HG03432 (cell line): ENCODE measurements around the gene LEPROT.
A peak's percentile ranks its signal among the peaks of the same experiment; 100 is the strongest.
"Not testable (repeated sequence)": the region's sequence is repeated elsewhere in the genome, so short reads cannot be mapped to it uniquely, and the experiment has no call there.

ENCODE experiments used
- ATAC-seq: cut with Tn5 transposase; IDR thresholded peaks from one replicate; pipeline ENCODE4 v1.9.1; 2021; ENCODE audit warnings: mild to moderate bottlenecking, moderate library complexity; ENCODE audit not compliant: unreplicated experiment

Gene LEPROT

DNA sequence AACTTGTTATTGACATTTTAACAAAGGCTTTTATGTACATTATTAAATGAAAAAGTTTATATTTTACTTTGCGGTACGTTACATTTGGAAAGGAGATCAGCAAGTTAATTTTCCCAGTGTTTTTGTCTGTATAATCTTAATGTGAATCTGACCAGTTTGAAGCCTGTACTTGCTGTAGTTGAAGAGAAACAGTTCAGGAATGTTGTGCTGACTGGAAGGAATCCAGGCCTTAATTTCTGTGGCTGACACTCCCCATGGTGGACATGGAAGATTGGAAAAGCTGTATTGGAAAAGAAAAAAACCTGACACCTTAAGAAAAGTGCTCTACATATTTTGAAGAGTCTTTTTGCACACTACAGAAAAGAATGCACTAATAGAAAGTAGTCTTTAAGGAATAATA is 15.5 kb downstream of the LEPROT start:
- no peak for ATAC-seq

DNA sequence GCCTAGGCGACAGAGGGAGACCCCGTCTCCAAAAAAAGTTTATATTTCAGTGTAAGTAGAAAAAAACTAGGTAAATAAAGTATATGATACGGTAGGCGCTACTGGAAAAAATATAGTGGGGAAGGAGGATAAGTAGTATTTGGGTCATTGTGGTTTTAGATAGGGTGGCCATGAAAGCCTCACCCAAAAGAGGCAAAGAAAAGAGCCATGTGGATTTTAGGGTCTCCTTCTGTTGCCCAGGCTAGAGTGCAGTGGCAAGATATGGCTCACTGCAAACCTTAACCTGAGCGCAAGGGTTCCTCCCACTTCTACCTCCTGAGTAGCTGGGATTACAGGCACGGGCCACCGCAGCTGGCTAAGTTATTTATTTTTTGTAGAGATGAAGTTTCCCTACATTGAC is 17.1 kb downstream of the LEPROT start:
- no peak for ATAC-seq

DNA sequence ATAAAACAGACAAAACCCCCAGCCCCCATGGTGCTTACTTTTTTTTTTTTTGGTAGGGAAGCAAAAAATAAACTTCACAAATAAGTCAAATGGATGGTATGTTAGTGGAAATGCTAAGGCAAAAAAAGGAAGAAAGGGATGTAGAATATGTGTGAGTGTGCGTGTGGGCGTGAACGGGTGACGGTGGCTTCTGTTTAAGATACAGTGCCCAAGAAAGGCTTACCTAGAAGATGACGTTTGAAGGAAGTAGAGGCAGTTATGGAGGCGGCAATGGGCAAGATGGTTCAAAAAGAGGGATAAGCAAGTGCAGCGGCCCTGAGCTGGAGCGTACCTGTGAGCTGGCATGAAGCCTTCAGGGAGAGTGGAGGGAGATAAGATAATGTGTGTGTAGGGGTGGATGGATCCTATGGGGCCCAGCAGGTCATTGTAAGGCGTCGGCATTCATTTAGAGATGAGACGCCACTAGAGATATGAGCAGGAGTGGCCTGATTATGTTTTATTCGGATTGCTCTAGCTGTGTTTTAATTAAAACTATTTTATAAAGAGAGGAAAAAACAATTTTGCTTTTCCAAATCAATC is 19.9 kb downstream of the LEPROT start:
- ATAC-seq = no peak

DNA sequence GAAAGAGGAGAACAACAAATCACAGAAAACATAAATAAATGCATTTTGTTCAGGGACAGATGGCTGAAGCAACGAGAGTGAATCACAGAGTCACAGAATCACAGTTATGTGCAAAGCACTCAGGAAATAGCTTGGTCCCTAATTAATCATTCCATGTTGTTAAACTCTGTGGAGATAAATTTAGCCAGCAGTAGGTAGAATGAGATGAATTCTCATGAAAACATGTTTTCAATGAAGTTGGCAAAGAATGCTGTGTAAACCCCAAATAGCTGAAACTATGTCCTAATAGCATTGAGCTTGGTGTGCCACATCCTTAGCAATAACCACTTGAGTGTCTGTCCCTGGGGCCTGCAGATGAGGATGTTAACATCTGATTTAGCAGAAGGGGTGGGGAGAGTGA is 20.4 kb downstream of the LEPROT start:
- ATAC-seq = no peak

DNA sequence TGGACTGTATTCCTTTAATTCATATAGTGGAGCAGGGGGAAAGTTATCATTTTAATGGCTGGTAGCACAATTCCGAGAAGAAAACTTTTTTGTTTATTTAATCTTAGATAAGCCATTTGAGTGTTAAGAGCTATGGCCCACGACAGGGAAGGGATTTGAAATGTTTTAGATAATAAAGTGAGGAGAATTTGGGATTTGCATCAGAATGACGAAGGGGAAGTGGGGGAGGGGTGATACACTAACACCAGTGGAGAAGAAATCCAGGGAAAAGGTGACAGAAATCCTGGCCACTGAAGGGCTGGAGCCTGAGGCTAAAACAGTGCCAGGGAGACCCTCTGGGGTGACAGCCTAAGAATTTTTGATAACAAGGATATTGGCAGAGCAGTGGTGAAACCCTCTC is 21.0 kb downstream of the LEPROT start:
- ATAC-seq = no peak

DNA sequence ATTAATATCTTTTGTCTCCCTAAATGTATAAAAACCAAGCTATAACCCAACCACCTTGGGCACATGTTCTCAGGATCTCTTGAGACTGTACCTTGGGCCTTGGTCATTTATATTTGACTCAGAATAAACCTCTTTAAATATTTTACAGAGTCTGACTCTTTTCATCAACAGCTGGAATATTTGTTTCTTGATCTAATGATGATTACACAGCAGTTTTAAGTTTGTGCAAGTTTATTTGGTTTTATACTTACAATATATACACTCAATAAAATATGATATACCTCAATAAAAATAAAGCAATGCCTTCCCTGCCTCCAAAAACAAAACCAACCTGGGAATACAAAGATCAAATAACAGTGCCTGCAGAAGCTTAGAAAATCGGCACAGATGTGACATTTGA is 22.0 kb downstream of the LEPROT start:
- ATAC-seq = no peak

DNA sequence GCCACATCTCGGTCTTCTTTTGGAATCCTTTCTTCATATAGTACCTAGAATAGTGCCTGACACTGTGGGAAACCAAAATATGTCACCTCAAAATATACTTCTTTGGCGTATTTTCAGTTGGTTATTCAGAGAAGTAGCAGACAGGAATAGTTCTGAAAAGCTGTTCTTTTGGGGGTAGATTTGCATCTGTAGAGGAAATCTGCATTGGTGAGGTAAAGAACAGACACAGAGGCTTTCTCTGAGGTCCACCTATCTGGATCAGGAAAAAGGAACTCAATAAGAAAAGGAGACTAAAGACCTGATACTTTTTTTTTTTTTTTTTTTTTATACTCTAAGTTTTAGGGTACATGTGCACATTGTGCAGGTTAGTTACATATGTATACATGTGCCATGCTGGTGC is 23.2 kb downstream of the LEPROT start:
- no peak for ATAC-seq

DNA sequence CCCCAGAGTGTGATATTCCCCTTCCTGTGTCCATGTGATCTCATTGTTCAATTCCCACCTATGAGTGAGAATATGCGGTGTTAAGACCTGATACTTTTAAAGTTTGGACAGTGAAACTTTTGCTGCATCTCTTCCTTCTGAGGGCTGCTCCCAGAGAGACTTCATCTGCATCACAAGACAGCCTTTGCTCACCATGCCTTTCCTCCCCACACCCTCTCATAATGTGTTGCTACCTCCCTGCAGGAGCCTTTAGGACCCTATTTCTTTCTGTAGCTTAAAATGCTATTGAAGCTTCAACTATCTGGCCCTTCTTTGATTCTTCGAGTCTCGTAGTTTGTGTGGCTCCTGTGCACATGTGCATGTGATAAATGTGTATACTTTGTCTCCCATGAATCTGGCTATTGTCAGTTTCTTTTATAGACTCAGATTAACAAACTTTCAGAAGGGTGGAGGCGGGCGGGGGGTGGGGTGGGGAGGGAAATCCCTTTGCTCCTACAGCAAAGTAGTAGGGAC is 23.7 kb downstream of the LEPROT start:
- ATAC-seq = no peak

DNA sequence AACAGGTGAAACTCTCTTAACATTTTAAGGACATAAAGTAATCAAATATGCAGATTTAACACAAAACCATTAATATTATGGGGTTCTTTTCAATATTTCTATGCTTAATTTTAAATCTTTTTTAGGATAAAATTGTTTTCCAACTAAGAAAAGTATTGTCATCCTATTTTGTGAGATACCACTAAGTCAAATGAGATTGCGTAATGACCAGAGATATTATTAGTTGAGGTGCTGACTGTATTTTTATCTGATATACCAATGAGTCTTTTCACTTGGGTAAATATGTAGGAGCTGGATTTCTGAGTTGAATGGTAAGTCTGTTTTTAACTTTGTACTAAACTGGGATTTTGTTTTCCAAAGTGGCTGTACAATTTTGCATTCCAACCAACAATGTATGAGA is 25.4 kb downstream of the LEPROT start:
- ATAC-seq = no peak

DNA sequence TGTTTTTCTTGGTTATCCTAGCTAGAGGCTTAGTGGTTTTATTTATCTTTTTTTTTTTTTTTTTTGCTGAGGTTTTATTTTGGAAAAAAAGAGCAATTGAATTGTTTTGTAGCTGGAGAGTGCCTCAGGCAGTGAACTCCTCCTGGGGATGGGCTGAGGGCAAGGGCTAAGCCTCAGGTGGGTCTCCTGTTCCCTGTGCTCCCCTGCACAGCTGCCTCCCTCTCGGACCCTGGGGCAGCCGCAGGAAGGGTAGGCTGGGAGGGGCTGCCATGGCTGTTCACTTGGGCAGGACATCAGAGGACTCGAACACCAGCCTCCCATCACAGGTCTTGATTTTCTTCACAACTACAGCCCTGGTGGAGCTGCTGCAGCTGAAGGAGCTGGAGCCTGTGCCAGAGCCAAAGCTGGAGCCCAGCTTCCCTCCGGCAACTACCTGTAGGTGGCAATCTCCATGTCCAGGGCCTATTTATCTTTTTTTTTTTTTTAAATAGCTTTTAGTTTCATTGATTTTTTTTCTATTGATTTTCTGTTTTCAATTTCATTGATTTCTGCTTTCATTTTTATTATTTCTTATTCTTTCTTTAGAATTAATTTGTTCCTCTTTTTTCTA is 28.9 kb downstream of the LEPROT start:
- no peak for ATAC-seq

DNA sequence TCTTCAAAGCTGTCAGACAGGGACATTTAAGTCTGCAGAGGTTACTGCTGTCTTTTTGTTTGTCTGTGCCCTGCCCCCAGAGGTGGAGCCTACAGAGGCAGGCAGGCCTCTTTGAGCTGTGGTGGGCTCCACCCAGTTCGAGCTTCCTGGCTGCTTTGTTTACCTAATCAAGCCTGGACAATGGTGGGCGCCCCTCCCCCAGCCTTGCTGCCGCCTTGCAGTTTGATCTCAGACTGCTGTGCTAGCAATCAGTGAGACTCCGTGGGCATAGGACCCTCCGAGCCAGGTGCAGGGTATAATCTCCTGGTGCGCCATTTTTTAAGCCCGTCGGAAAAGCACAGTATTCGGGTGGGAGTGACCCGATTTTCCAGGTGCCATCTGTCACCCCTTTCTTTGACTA is 35.2 kb downstream of the LEPROT start:
- not testable (repeated sequence) for ATAC-seq

DNA sequence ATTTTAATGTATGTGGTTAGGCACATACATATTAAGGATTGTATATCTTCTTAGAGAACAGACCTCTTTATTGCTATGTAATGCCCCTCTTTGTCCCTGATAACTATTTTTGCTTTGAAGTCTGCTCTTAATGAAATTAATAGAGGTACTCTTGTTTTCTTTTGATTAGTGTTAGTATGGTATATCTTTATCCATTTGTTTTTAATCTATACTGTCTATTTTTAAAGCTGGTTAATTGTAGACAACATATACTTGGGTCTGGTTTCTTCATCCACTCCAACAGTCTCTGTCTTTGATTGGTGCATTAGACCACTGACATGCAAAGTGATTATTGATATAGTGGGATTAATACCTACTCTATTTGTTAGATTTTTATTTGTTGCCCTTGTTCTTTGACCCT is 36.0 kb downstream of the LEPROT start:
- ATAC-seq = no peak

DNA sequence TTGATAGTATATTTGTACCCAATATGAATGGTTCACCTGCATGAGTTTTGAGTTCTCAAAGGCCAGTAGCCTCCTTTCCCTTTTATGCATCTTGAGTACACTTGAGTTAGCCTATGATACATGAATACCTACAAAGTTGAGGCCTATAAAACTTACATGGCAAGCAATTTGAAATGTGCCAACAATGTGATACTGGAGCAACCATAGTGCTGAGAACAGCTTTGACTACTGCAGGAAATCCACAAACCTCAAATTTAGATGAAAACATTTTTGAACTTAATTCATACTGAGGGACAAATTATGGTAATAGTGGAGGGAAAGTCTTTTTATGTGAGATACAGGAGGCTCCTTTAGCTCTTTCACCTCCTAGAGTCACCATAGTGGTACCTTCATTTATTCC is 37.4 kb downstream of the LEPROT start:
- no peak for ATAC-seq

DNA sequence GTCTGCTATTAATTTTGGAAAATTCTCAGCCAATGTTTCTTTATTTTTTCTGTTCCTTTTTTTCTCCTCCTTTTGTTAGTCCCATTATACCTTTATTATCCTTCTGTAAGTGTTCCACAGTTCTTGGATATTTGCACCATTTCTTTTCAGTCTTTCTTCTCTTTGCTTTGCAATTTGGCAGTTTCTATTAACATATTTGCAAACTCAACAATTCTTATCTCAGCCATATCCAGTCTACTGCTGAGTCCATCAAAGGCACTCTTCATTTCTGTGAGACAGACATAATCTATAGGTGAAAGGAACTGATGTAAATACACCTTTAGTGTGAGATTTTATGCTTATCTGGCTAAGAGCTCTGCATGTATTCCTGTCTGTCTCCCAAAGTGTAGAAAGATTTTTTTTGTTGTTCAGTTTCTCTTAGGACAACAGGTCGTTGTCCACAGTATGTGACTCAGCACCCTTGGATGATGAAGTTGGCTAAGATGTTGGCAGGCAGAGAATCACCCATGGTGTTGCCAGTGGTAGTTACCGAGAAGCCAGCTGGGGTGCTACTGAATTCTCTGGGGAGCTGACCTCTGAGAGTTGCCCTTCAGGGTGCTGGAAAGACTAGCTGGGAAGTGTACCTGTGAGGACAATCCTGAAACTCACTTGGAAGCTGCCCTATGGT is 38.4 kb downstream of the LEPROT start:
- no peak for ATAC-seq

DNA sequence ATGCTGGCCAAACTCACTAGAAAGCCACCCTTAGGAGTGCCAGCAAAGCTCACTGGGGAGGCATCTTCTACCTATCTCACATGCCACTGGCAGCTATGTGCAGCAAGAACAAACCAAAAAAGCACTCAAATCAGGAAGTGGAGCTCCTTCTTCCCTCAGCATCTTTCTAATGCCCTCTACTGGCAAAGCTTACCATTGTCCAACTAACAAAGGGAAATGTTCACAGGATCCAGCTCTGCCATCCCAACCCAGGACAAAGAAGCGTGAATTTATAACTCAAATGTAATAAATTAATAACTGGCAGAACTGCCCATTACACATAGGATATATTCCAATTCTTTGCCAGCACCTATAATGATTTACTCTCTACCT is 38.9 kb downstream of the LEPROT start:
- ATAC-seq = peak; percentile 88

DNA sequence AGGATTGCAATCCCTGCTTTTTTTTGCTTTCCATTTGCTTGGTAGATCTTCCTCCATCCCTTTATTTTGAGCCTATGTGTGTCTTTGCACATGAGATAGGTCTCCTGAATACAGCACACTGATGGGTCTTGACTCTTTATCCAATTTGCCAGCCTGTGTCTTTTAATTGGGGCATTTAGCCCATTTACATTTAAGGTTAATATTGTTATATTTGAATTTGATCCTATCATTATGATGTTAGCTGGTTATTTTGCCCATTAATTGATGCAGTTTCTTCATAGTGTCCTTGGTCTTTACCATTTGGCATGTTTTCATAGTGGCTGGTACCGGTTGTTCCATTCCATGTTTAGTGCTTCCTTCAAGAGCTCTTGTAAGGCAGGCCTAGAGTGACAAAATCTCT is 45.4 kb downstream of the LEPROT start:
- ATAC-seq = not testable (repeated sequence)

DNA sequence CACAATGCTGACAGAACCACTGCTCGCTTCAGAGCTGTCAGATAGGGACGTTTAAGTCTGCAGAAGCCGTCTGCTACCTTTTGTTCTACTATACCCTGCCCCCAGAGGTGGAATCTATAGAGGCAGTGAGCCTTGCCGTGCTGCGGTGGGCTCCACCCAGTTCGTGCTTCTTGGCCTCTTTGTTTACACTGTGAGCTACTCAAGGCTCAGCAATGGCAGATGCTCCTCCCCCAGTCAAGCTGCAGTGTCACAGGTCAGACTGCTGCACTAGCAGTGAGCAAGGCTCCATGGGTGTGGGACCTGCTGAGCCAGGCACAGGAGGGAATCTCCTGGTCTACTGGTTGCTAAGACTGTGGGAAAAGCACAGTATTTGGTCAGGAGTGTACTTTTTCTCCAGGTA is 47.1 kb downstream of the LEPROT start:
- no peak for ATAC-seq

DNA sequence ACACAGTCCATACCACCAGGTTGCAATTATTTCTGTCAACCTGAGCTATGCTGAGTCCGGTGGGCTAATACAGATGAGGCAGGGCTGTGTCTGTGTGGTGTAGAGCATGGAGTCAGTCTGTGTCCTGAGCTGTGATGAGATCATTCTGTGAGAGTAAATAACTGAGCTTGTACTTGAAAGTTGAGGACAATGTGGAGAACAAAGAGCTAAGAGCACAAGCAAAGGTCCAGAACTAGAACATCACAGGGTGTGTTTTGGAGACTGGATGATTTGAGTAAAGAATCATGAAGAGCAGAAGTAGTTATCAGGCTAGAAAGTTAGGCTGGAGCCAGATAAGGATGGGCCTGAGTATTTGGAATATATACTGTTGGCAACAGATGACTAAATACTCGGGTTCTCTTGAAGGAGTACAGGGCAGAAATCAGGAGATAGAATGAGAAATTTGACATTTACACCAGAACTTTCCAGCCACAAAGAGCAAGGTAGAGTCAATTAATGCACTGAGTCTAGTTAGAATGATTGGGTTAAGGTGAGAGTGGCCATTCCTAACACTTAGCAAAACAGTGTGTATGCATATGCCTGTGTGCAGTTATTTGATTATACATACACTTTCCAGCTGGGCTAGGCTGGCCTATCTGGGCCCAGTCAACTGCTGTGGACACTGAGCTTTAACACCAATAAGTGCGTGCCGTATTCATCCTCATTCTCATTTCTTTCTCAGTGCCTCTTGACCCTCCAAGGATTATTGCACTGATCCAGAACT is 48.8 kb downstream of the LEPROT start:
- no peak for ATAC-seq

DNA sequence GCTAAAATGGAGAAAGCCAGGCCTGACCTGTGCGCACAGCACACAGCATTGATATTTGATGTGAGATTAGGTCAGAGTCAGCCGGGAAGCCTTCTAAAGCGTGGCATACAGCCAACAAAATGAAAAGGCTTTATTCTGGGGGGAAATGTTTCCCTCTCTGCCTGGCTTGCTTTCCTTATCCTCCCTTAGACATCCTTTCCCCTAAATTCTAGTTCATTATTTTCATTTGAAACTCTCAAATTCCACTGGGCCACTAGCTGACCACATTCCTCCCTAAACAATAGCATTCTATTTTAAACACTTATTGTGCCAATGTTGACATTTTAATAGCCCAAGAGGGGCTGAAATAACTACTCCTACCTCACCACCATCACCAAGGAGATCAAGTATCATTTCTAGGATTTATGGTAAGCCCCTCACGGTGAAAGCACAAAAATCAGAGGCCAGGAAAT is 49.4 kb downstream of the LEPROT start:
- no peak for ATAC-seq

DNA sequence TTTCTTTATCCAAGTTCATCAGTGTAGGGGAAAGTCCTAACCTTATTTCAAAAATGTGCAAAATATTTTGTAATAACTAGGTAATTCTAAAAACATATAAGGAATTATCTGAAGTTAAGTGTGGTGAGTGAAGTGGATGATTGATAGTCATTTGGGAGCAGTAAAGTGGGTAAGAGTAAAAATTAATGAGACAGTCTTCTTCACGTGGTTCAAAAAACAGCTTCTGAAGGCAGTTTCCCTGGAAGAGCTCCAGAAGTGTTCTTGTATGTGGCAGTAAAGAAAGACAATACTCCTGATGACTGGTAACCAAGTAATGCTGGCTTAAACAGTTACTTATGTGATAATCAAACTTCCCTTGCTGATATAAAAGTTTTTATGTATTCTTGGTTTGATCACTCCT is 50.3 kb downstream of the LEPROT start:
- ATAC-seq = no peak

DNA sequence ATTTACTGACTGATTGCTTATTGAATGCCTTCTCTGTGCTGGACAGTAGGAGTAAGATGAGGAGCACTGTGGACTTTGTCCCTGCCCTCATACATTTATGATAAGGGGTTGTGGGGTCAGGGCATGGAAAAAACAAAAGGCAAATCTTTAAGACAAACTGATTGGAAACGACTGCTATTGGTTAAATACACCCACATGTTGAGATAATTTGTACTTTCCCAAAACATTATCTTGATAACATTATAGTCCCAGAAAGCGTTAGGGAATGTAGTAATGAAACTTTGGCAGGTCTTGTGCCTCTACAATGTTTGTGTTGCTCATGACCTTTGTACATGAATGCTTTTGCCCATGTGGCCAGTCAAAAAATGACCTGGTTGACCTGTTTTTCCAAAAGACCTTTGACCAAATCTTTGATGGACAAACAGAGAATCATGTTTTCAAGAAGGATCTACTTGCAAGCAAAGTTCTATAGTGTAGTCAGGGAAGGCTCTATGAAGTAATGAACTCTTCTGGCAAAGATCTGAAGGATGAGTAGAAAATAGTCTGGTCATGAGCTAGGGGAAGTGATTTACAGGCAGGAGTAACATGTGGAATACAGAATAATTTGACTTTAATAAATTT is 50.9 kb downstream of the LEPROT start:
- no peak for ATAC-seq
